ENCODE measurements around the gene MARCHF9. TPM values are rescaled to one million over a fixed set of nuclear protein-coding genes. Genes with fewer than 3 reads are reported as not detected.

MARCHF9 gene
- total RNA-seq, 2 donors from 2014 or later: 13.6 to 15.8 TPM

- H3K4me1 ChIP-seq (ENCODE audit: control insufficient read depth, insufficient read depth, low read length): no peaks in the 10 kb centered on the region
- TF ChIP-seq CTCF (conservative IDR thresholded peaks at IDR 0.05): no peak
- no peak for DNase-seq
- Mint-ChIP-seq H3K4me1 (peaks cover 7% of the 10 kb centered on the region), H3K4me3 (no peak overlapping the region), H3K27me3 (ENCODE audit: insufficient read depth) (peaks cover 94% of the 10 kb centered on the region), H3K27ac (no peak overlapping the region), H3K36me3 (ENCODE audit: low read depth) (no peaks in the 10 kb centered on the region), H3K9me3 (no peaks in the 10 kb centered on the region)
- no peak overlapping the region for H3K4me3 ChIP-seq (ENCODE audit: low read length)
- no peak overlapping the region for H3K9ac ChIP-seq (ENCODE audit: extremely low read depth, low read length, poor library complexity, severe bottlenecking)
- no peaks in the 10 kb centered on the region for H3K9me3 ChIP-seq (ENCODE audit: control insufficient read depth, low read length)
- WGBS, 2 experiments (ENCODE audit: insufficient coverage in 1 of 2, insufficient read length in 1 of 2): 80 to 100% methylated on average over 2 to 6 of the region's 6 CpGs
- no peak overlapping the region for H3K27ac ChIP-seq (ENCODE audit: low read depth, low read length)
- H3K36me3 ChIP-seq (ENCODE audit: control insufficient read depth, insufficient read depth, low read length): no peaks in the 10 kb centered on the region
- peaks cover 100% of the 10 kb centered on the region for H3K27me3 ChIP-seq (ENCODE audit: control insufficient read depth, insufficient read depth, low read length, poor library complexity, severe bottlenecking)
These were observed 21.0 kb upstream of the MARCHF9 start for GRCh38 chr12:57733928-57734327.

- Histone ChIP-seq H3K9ac (ENCODE audit: extremely low read depth, low read length, poor library complexity, severe bottlenecking) (no peak overlapping the region), H3K9me3 (ENCODE audit: control insufficient read depth, low read length) (no peaks in the 10 kb centered on the region), H3K4me3 (ENCODE audit: low read length) (no peak overlapping the region), H3K4me1 (ENCODE audit: control insufficient read depth, insufficient read depth, low read length) (no peaks in the 10 kb centered on the region), H3K36me3 (ENCODE audit: control insufficient read depth, insufficient read depth, low read length) (no peaks in the 10 kb centered on the region), H3K27me3 (ENCODE audit: control insufficient read depth, insufficient read depth, low read length, poor library complexity, severe bottlenecking) (peaks cover 100% of the 10 kb centered on the region), H3K27ac (ENCODE audit: low read depth, low read length) (no peak overlapping the region)
- no peak overlapping the region for H3K27ac Mint-ChIP-seq
- peaks cover 8% of the 10 kb centered on the region for H3K4me1 Mint-ChIP-seq
- H3K27me3 Mint-ChIP-seq (ENCODE audit: insufficient read depth): peaks cover 94% of the 10 kb centered on the region
- H3K4me3 Mint-ChIP-seq: no peak overlapping the region
- no peak for DNase-seq
- no peak for TF ChIP-seq CTCF (conservative IDR thresholded peaks at IDR 0.05)
- H3K36me3 Mint-ChIP-seq (ENCODE audit: low read depth): no peaks in the 10 kb centered on the region
- WGBS, 2 experiments (ENCODE audit: insufficient coverage in 1 of 2, insufficient read length in 1 of 2): 80 to 85% methylated on average over 4 of the region's 4 CpGs
- H3K9me3 Mint-ChIP-seq: no peaks in the 10 kb centered on the region
These were observed 20.3 kb upstream of the MARCHF9 start for GRCh38 chr12:57734591-57734990.

GRCh38 chr12:57735198-57735855 lies 19.6 kb upstream of the MARCHF9 start:
- Mint-ChIP-seq H3K4me3 (no peak overlapping the region), H3K27ac (no peak overlapping the region), H3K36me3 (ENCODE audit: low read depth) (no peaks in the 10 kb centered on the region), H3K9me3 (no peaks in the 10 kb centered on the region), H3K27me3 (ENCODE audit: insufficient read depth) (peaks cover 94% of the 10 kb centered on the region), H3K4me1 (peaks cover 8% of the 10 kb centered on the region)
- no peaks in the 10 kb centered on the region for H3K9me3 ChIP-seq (ENCODE audit: control insufficient read depth, low read length)
- no peak overlapping the region for H3K27ac ChIP-seq (ENCODE audit: low read depth, low read length)
- WGBS, 2 experiments (ENCODE audit: insufficient coverage in 1 of 2, insufficient read length in 1 of 2): 0 to 21% methylated on average over 2 to 8 of the region's 8 CpGs
- no peak overlapping the region for H3K9ac ChIP-seq (ENCODE audit: extremely low read depth, low read length, poor library complexity, severe bottlenecking)
- no peak for TF ChIP-seq CTCF (conservative IDR thresholded peaks at IDR 0.05)
- no peak overlapping the region for H3K4me3 ChIP-seq (ENCODE audit: low read length)
- peaks cover 100% of the 10 kb centered on the region for H3K27me3 ChIP-seq (ENCODE audit: control insufficient read depth, insufficient read depth, low read length, poor library complexity, severe bottlenecking)
- no peaks in the 10 kb centered on the region for H3K4me1 ChIP-seq (ENCODE audit: control insufficient read depth, insufficient read depth, low read length)
- no peak for DNase-seq
- H3K36me3 ChIP-seq (ENCODE audit: control insufficient read depth, insufficient read depth, low read length): no peaks in the 10 kb centered on the region

Measured in endodermal cell (in vitro differentiated cells).